Esophagus squamous epithelium (tissue), 5 donors: ENCODE measurements around the gene STX12. TPM values are rescaled to one million over a fixed set of nuclear protein-coding genes. Genes with fewer than 3 reads are reported as not detected.
"Not testable (repeated sequence)": the region's sequence is repeated elsewhere in the genome, so short reads cannot be mapped to it uniquely, and the experiment has no call there.

Source experiments
- DNase-seq: peaks from one replicate; lab custom pipeline; 2025; lab: John Stamatoyannopoulos, UW
- H3K27ac ChIP-seq, 4 donors: fragments of 200-600 bp; sonication (generic); one replicate each; pipeline ENCODE4 v1.5.1; 2016 to 2019; ENCODE audit warnings: mild to moderate bottlenecking in 1 of 4
- H3K27me3 ChIP-seq, 4 donors: fragments of 200-600 bp; sonication (generic); 1 replicate in 3 of 4; 2 replicates in 1 of 4; pipeline versions ENCODE4 v1.5.1 to v1.6.0; 2017 to 2021; ENCODE audit warnings: antibody characterized with exemption in 1 of 4
- H3K36me3 ChIP-seq, 3 donors: fragments of 200-600 bp; sonication (generic); one replicate each; pipeline ENCODE4 v1.5.1; 2016 to 2019
- H3K4me1 ChIP-seq, 3 donors: fragments of 200-600 bp; sonication (generic); one replicate each; pipeline ENCODE4 v1.5.1; 2017 to 2019
- H3K4me3 ChIP-seq, 4 donors: fragments of 200-600 bp; sonication (generic); 1 replicate in 3 of 4; 2 replicates in 1 of 4; pipeline ENCODE4 v1.5.1; 2016 to 2019; ENCODE audit warnings: mild to moderate bottlenecking in 2 of 4, moderate library complexity in 1 of 4
- H3K9me3 ChIP-seq, 3 donors: fragments of 200-600 bp; sonication (generic); one replicate each; pipeline ENCODE4 v1.5.1; 2016 to 2019
- CTCF ChIP-seq, 6 experiments: fragments of 450-650 bp in 4 of 6; fragments of 200-600 bp in 2 of 6; sonication (generic) in 2 of 6; IDR thresholded peaks; one replicate each; pipeline ENCODE4 v1.5.1; 2016 to 2019; ENCODE audit warnings: antibody characterized with exemption in 6 of 6, mild to moderate bottlenecking in 4 of 6, moderate library complexity in 4 of 6
- POLR2A ChIP-seq, 4 donors: fragments of 450-650 bp; IDR thresholded peaks; one replicate each; pipeline ENCODE4 v1.6.1; 2017; ENCODE audit warnings: antibody characterized with exemption in 4 of 4, mild to moderate bottlenecking in 4 of 4, moderate library complexity in 3 of 4
- WGBS, 2 donors: methylation state at CpG; one replicate each; pipeline ENCODE4 v1.1.5; 2018; 5-methylcytosine and 5-hydroxymethylcytosine counted together
- intact Hi-C: fragments of 100-400 bp; cut with DNase I; formaldehyde crosslinking; loops from one replicate; pipeline ENCODE4 v1.15.0; 2022
- total RNA-seq, 4 donors: library from RNA; depleted of rRNA; stranded (reverse); fragments of >200 nt; gene quantifications; one replicate each; pipeline ENCODE4 v1.1.0, GENCODE V29; 2016
- donor health status: DM: yes; HTN: yes; CAD: no.

The STX12 gene
- total RNA-seq, 4 donors from 2014 or later: 52.6 to 64.4 (median 56.8) TPM

GRCh38 chr1:27811741-27812500, 38.9 kb downstream of the STX12 start:
- no peak for DNase-seq
- TF ChIP-seq CTCF (IDR thresholded peaks at IDR 0.05) (no peak), POLR2A (IDR thresholded peaks at IDR 0.05) (no peak)
- Histone ChIP-seq H3K9me3 (no peaks in the 10 kb centered on the region), H3K27me3 (no peaks in the 10 kb centered on the region), H3K36me3 (peaks cover 14 to 98% (median 25%) of the 10 kb centered on the region in 3 donors), H3K4me3 (no peak overlapping the region), H3K27ac (no peak overlapping the region), H3K4me1 (peaks cover 0 to 2% (median 0%) of the 10 kb centered on the region in 3 donors)
- WGBS, 2 donors: 81 to 86% methylated on average over 5 to 6 of the region's 6 CpGs
- intact Hi-C loops: no loop called here

GRCh38 chr1:27816921-27817630, 44.1 kb downstream of the STX12 start:
- Histone ChIP-seq H3K27me3 (no peaks in the 10 kb centered on the region), H3K36me3 (peaks cover 13 to 100% (median 49%) of the 10 kb centered on the region in 3 donors), H3K4me3 (no peak overlapping the region), H3K27ac (peak overlapping the region in 2 of 4 donors; percentile 11 to 57), H3K9me3 (no peaks in the 10 kb centered on the region), H3K4me1 (peaks cover 0 to 2% (median 0%) of the 10 kb centered on the region in 3 donors)
- no peak for DNase-seq
- 59 to 75% methylated on average over 2 of the region's 2 CpGs for WGBS, 2 donors
- TF ChIP-seq CTCF (IDR thresholded peaks at IDR 0.05) (no peak), POLR2A (IDR thresholded peaks at IDR 0.05) (no peak)
- intact Hi-C loops: no loop called here

GRCh38 chr1:27821761-27822315, 48.8 kb downstream of the STX12 start:
- WGBS, 2 donors: 89 to 92% methylated on average over 8 of the region's 8 CpGs
- H3K9me3 ChIP-seq: no peaks in the 10 kb centered on the region
- peaks cover 5 to 86% (median 33%) of the 10 kb centered on the region in 3 donors for H3K36me3 ChIP-seq
- intact Hi-C loops: no loop called here
- H3K4me3 ChIP-seq: no peak overlapping the region
- no peak overlapping the region for H3K27ac ChIP-seq
- no peak for TF ChIP-seq CTCF (IDR thresholded peaks at IDR 0.05)
- TF ChIP-seq POLR2A (IDR thresholded peaks at IDR 0.05): no peak
- no peak for DNase-seq
- no peaks in the 10 kb centered on the region for H3K27me3 ChIP-seq
- peaks cover 0 to under 1% (median 0%) of the 10 kb centered on the region in 3 donors for H3K4me1 ChIP-seq

- DNase-seq: no peak
- H3K9me3 ChIP-seq: no peaks in the 10 kb centered on the region
- intact Hi-C loops: no loop called here
- no peaks in the 10 kb centered on the region for H3K27me3 ChIP-seq
- WGBS, 2 donors: 93 to 97% methylated on average over 4 of the region's 4 CpGs
- no peak overlapping the region for H3K4me3 ChIP-seq
- H3K27ac ChIP-seq: no peak overlapping the region
- peaks cover 2 to 66% (median 19%) of the 10 kb centered on the region in 3 donors for H3K36me3 ChIP-seq
- TF ChIP-seq POLR2A (IDR thresholded peaks at IDR 0.05) (no peak), CTCF (IDR thresholded peaks at IDR 0.05) (no peak)
- H3K4me1 ChIP-seq: no peaks in the 10 kb centered on the region
These were observed 50.8 kb downstream of the STX12 start for GRCh38 chr1:27823784-27824183.

GRCh38 chr1:27824411-27824810, 51.4 kb downstream of the STX12 start:
- WGBS, 2 donors: 94 to 98% methylated on average over 4 of the region's 4 CpGs
- H3K36me3 ChIP-seq: peaks cover 0 to 60% (median 14%) of the 10 kb centered on the region in 3 donors
- H3K4me1 ChIP-seq: no peaks in the 10 kb centered on the region
- H3K4me3 ChIP-seq: no peak overlapping the region
- DNase-seq: no peak
- H3K27me3 ChIP-seq: no peaks in the 10 kb centered on the region
- H3K27ac ChIP-seq: no peak overlapping the region
- H3K9me3 ChIP-seq: no peaks in the 10 kb centered on the region
- no peak for TF ChIP-seq CTCF (IDR thresholded peaks at IDR 0.05)
- intact Hi-C loops: no loop called here

GRCh38 chr1:27829339-27829960, 56.4 kb downstream of the STX12 start:
- H3K27me3 ChIP-seq, H3K9me3 ChIP-seq, DNase-seq, intact Hi-C loops: not testable (repeated sequence)
- Histone ChIP-seq H3K4me3 (peak overlapping the region in 1 of 4 donors; percentile 92), H3K4me1 (peaks cover 12 to 28% (median 13%) of the 10 kb centered on the region in 3 donors), H3K27ac (peak overlapping the region in 2 of 4 donors; percentile 93 to 94), H3K36me3 (peaks cover 0 to 28% (median 0%) of the 10 kb centered on the region in 3 donors)
- WGBS, 2 donors: 79 to 90% methylated on average over 2 to 3 of the region's 4 CpGs
